ENCODE measurements around the gene MSX2.

DNA sequence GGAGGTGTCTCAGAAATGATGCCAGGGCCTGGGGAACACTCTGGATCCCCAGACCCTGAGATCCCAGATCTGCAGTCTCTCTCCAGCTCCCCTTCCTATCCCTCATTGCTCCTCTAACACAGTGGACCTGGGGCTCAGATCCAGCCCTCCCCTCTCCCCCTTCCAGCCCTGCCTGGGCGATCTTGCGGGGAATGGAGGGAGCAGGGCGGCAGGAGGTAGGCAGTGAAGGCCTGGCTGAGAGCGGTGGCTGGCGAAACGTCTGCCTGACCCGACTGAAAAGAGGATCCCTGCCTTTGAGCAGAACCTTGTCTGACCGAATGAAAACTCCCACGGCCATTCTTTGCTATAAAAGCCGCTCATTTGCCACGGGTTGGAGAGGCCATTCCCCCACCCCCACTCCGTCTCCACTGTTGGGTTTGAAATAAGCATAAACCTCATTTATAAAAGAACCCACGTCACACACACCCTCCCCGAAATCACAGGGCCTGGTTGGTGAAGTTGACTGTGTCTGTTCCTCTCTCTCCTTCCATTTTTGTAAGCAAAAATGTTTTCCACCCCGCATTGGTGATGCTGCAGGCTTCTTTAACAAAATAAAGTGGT lies 8.8 kb downstream of the MSX2 start:
- TF ChIP-seq POLR2A (IDR thresholded peaks at IDR 0.05; ENCODE audit: low read depth, low read length), result no peak
- no peak for TF ChIP-seq POLR2AphosphoS5 (IDR thresholded peaks at IDR 0.05; ENCODE audit: low read depth, low read length)
- TF ChIP-seq TAF1 (IDR thresholded peaks at IDR 0.05; ENCODE audit: borderline replicate concordance, low read depth, low read length), result no peak

Measured in GM12892 (cell line).